ENCODE measurements around the gene UBAC2.

- no peak for TF ChIP-seq EZH2phosphoT487 (IDR thresholded peaks at IDR 0.05)
- TF ChIP-seq, protein P1, sequence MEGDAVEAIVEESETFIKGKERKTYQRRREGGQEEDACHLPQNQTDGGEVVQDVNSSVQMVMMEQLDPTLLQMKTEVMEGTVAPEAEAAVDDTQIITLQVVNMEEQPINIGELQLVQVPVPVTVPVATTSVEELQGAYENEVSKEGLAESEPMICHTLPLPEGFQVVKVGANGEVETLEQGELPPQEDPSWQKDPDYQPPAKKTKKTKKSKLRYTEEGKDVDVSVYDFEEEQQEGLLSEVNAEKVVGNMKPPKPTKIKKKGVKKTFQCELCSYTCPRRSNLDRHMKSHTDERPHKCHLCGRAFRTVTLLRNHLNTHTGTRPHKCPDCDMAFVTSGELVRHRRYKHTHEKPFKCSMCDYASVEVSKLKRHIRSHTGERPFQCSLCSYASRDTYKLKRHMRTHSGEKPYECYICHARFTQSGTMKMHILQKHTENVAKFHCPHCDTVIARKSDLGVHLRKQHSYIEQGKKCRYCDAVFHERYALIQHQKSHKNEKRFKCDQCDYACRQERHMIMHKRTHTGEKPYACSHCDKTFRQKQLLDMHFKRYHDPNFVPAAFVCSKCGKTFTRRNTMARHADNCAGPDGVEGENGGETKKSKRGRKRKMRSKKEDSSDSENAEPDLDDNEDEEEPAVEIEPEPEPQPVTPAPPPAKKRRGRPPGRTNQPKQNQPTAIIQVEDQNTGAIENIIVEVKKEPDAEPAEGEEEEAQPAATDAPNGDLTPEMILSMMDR (IDR thresholded peaks at IDR 0.05), result no peak
- no peak for TF ChIP-seq EZH2 (IDR thresholded peaks at IDR 0.05)
These were observed 13.6 kb downstream of the UBAC2 start for GRCh38 chr13:99214232-99214631.

Data from neural progenitor cell (in vitro differentiated cells).